Measurements from ENCODE around the gene SMOC1.

DNA sequence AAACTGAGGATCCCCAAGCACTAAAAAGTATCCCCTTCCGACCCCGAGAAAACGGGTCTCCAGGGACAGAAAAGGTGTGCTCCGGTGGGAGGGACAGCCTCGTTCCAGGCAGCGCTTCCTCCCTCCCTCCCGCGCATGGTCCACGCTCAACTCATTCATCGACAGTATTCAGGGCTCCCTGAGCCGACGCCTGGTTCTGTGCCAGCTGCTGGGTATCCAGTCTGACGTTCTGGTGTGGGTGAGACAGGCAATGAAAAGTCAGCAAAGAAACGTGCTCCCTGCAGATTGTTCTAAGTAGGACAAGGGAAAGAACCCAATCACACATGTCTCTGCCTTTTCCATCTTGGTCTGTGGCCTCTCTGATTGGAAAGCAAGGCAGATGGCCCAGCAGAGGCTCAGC lies 19.6 kb upstream of the SMOC1 start:
- no peak for TF ChIP-seq POLR2AphosphoS5 (IDR thresholded peaks at IDR 0.05)
- no peak for TF ChIP-seq EP300 (IDR thresholded peaks at IDR 0.05)
- TF ChIP-seq, protein P1, sequence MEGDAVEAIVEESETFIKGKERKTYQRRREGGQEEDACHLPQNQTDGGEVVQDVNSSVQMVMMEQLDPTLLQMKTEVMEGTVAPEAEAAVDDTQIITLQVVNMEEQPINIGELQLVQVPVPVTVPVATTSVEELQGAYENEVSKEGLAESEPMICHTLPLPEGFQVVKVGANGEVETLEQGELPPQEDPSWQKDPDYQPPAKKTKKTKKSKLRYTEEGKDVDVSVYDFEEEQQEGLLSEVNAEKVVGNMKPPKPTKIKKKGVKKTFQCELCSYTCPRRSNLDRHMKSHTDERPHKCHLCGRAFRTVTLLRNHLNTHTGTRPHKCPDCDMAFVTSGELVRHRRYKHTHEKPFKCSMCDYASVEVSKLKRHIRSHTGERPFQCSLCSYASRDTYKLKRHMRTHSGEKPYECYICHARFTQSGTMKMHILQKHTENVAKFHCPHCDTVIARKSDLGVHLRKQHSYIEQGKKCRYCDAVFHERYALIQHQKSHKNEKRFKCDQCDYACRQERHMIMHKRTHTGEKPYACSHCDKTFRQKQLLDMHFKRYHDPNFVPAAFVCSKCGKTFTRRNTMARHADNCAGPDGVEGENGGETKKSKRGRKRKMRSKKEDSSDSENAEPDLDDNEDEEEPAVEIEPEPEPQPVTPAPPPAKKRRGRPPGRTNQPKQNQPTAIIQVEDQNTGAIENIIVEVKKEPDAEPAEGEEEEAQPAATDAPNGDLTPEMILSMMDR (IDR thresholded peaks at IDR 0.05): no peak
- TF ChIP-seq POLR2A (IDR thresholded peaks at IDR 0.05): no peak

All from suprapubic skin (tissue), 4 donors.